PC-3 (cell line): ENCODE data around the gene COMT.

Experiments used
- EZH2 ChIP-seq: fragments of 300-600 bp; sonication (generic); IDR thresholded peaks from one replicate; pipeline ENCODE4 v1.6.1; 2017; ENCODE audit warnings: antibody characterized with exemption, mild to moderate bottlenecking, low read length; ENCODE audit not compliant: unreplicated experiment
- EZH2phosphoT487 ChIP-seq: fragments of 300-600 bp; sonication (generic); IDR thresholded peaks from 2 replicates; pipeline ENCODE4 v1.6.1; 2018; ENCODE audit warnings: mild to moderate bottlenecking, antibody characterized with exemption, low read length, borderline replicate concordance
- TF ChIP-seq, protein P1 (sequence below): fragments of 300-600 bp; sonication (generic); conservative IDR thresholded peaks from 2 replicates; pipeline ENCODE4 v1.5.1; 2017; ENCODE audit warnings: antibody characterized with exemption, low read depth, mild to moderate bottlenecking, low read length

DNA sequence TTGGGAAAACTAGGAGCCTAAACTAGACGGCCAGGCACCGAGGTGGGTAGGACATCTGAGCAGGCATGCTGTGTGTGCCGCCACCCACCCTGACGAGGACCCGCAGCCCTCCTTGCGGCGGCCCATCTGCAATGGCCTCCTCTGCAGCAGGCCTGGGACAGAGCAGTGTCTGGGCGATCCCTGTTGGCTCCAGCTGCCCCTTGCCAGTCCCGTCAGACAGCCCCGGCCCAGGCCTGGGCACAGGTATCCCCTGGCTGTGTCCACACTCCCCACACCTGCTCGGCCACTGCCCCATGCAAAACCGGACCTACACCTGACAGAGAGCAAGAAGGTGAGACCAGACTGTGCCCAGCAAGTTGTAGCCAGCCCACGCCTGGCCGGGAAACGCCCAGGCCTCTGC, 48.2 kb upstream of the COMT start:
- TF ChIP-seq, protein P1, sequence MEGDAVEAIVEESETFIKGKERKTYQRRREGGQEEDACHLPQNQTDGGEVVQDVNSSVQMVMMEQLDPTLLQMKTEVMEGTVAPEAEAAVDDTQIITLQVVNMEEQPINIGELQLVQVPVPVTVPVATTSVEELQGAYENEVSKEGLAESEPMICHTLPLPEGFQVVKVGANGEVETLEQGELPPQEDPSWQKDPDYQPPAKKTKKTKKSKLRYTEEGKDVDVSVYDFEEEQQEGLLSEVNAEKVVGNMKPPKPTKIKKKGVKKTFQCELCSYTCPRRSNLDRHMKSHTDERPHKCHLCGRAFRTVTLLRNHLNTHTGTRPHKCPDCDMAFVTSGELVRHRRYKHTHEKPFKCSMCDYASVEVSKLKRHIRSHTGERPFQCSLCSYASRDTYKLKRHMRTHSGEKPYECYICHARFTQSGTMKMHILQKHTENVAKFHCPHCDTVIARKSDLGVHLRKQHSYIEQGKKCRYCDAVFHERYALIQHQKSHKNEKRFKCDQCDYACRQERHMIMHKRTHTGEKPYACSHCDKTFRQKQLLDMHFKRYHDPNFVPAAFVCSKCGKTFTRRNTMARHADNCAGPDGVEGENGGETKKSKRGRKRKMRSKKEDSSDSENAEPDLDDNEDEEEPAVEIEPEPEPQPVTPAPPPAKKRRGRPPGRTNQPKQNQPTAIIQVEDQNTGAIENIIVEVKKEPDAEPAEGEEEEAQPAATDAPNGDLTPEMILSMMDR, result no peak
- TF ChIP-seq EZH2 (no peak), EZH2phosphoT487 (no peak)
